BJ (cell line): ENCODE results near the gene MSH5. TPM values are rescaled to one million over a fixed set of nuclear protein-coding genes. Genes with fewer than 3 reads are reported as not detected.

Source experiments
- CTCF ChIA-PET: fragments of 350-600 bp; formaldehyde crosslinking; extraction: SDS; loops from one replicate; lab custom pipeline; 2021; ENCODE audit warnings: antibody characterized with exemption, inconsistent platforms; lab: Yijun Ruan, JAX
- POLR2A ChIA-PET: fragments of 300-600 bp; sonication (Branson Sonifier 250); formaldehyde crosslinking; extraction: SDS; loops from one replicate; lab custom pipeline; 2021; ENCODE audit warnings: antibody characterized with exemption; lab: Charles Lee
- DNase-seq: peaks from one replicate; pipeline ENCODE4 v3.0.0-alpha.2; 2011; ENCODE audit warnings: low read depth
- H3K27me3 ChIP-seq: 2 replicates; pipeline ENCODE4 v1.6.0; 2011; ENCODE audit warnings: low read length; ENCODE audit not compliant: control insufficient read depth, insufficient read depth
- H3K36me3 ChIP-seq: 2 replicates; pipeline ENCODE4 v1.5.1; 2011; ENCODE audit warnings: low read length; ENCODE audit not compliant: control insufficient read depth, insufficient read depth
- H3K4me3 ChIP-seq: 2 replicates; pipeline ENCODE4 v1.5.1; 2011; ENCODE audit warnings: low read depth, mild to moderate bottlenecking, control low read depth, low read length
- polyA minus RNA-seq: library from RNA; depleted of rRNA, polyadenylated mRNA; stranded (reverse); fragments of >200 nt; gene quantifications from 2 replicates; pipeline ENCODE4 v1.2.3, GENCODE V29; 2011; rRNA and poly(A)+ RNA removed
- polyA plus RNA-seq: library from polyadenylated mRNA; depleted of rRNA; stranded (reverse); fragments of >200 nt; gene quantifications from 2 replicates; pipeline ENCODE4 v1.2.3, GENCODE V29; 2011; rRNA removed
- TF ChIP-seq, protein P1 (sequence below): IDR thresholded peaks from 2 replicates; pipeline ENCODE4 v1.5.1; 2011; ENCODE audit warnings: low read depth, mild to moderate bottlenecking, control low read depth, inconsistent platforms, low read length, moderate library complexity; ENCODE audit not compliant: insufficient read depth

MSH5 gene
- polyA plus RNA-seq: 9.2 and 10.7 TPM in 2 replicates
- polyA minus RNA-seq: 8.7 and 11.5 TPM in 2 replicates

DNA sequence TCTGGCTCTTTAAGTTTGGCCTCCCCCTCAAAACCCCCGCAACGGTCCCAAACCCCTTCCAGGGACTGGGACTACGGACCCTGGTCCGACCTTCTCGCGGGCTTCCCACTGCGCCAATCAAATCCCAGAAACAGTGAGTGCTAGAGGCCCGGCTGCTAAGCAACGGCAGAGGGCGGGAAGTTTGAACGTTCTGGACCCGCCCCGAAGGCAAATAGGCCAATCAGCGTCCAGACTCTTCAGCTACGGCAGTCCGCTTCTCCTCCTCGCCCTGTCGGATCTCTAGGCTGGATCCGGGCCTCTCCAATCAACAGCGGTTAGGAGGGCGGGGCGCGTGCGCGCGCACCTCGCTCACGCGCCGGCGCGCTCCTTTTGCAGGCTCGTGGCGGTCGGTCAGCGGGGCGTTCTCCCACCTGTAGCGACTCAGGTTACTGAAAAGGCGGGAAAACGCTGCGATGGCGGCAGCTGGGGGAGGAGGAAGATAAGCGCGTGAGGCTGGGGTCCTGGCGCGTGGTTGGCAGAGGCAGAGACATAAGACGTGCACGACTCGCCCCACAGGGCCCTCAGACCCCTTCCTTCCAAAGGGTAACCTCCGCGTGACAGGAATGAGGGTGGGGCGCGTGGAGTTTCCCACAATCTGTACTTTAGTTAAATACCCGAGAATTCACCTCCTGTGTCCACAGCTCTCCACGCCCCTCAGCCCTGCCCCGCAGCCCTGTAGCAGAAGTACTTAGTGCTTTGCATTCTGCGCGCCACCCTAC, at the start of gene MSH5:
TSS of gene MSH5 (plus strand) at position 367 of the 758 bp plus-strand sequence. CDS start 462 bp downstream, outside the sequence.
- DNase-seq: peak; percentile 98
- POLR2A ChIA-PET: interaction anchor here (0.6 to 1.3 kb wide), 3 partner anchors 10 to 1413 kb away, joined by 3 to 6 read pairs (median 3); partner anchors contain the start of genes DDAH2 and HSPA1B
- TF ChIP-seq, protein P1, sequence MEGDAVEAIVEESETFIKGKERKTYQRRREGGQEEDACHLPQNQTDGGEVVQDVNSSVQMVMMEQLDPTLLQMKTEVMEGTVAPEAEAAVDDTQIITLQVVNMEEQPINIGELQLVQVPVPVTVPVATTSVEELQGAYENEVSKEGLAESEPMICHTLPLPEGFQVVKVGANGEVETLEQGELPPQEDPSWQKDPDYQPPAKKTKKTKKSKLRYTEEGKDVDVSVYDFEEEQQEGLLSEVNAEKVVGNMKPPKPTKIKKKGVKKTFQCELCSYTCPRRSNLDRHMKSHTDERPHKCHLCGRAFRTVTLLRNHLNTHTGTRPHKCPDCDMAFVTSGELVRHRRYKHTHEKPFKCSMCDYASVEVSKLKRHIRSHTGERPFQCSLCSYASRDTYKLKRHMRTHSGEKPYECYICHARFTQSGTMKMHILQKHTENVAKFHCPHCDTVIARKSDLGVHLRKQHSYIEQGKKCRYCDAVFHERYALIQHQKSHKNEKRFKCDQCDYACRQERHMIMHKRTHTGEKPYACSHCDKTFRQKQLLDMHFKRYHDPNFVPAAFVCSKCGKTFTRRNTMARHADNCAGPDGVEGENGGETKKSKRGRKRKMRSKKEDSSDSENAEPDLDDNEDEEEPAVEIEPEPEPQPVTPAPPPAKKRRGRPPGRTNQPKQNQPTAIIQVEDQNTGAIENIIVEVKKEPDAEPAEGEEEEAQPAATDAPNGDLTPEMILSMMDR: no peak
- Histone ChIP-seq H3K36me3 (no peaks in the 10 kb centered on the region), H3K4me3 (peak within 1 kb of the TSS; percentile 75), H3K27me3 (no peaks in the 10 kb centered on the region)
- CTCF ChIA-PET: interaction anchor here (1.0 to 6.5 kb wide), 6 partner anchors 10 to 193 kb away, joined by 3 to 35 read pairs (median 4); partner anchors contain the start of genes ATP6V1G2 and DDAH2

DNA sequence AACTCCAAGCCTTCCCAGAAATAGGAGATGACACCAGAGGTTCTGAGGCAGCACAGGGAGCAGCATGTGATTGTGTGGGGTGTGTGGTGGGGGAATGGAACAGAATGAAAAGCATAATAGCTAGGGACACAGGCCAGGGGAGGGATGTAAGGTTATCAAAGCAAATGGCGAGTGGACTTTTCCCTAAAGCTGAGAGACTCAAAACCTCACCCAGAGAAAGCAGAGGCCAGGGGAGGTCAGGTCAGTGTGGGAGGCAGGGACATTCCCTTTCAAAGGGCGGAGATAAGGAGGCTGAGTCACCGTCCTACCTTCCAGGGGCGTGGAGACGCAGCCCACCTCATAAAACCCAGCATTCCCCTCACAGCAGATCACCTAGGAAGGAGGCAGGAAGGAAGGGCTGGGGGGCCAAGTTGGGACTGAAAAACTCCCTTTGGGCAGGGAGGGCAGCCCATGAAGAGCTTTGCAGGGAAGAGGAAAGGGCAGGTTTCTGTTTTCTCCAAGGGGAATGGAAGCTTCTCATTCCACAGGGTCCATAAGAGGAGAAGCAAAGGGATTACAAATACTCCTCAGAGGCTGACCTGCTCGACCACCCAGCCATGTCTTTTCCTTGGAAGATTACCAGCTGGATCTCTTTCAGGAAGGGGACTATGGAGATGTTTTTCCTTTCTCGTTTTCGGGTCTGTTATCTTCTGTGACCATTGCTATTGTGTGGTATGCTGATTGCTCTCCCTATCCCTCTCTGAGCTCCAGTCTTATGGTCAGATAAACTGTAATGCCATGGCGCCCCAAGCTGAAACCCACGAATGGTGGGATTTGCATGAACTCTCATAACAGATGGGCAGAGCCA, 49.4 kb upstream of the MSH5 start:
- CTCF ChIA-PET: interaction anchor here (0.9 to 2.2 kb wide), 5 partner anchors 9 to 79 kb away, joined by 3 to 12 read pairs (median 6); partner anchors contain the start of genes ABHD16A, DDAH2 and LY6G5C
- POLR2A ChIA-PET: no interaction called here
- H3K36me3 ChIP-seq: peaks cover 49% of the 10 kb centered on the region
- no peak overlapping the region for H3K4me3 ChIP-seq
- TF ChIP-seq, protein P1: no peak
- H3K27me3 ChIP-seq: no peaks in the 10 kb centered on the region
- DNase-seq: no peak

DNA sequence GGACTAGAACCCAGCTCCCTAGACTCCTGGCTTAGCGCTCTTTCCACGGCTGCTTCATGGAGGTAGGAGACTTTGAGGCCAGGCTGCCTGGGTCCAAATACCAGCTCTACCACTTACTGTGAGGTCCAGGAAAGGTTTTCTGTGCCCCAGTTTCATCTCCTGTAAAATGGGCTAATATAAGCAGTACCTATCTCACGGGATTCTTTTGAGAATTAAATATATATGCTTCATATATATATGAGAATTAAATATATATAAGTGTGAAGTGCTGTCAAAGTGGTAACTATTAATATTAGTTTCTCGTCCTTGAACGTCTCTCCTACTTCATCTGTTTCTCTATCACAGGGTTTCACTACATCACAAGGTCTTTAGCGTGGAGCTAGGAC, 48.7 kb upstream of the MSH5 start:
- Histone ChIP-seq H3K36me3 (peaks cover 46% of the 10 kb centered on the region), H3K4me3 (no peak overlapping the region), H3K27me3 (no peaks in the 10 kb centered on the region)
- POLR2A ChIA-PET: no interaction called here
- no peak for DNase-seq
- TF ChIP-seq, protein P1: no peak
- CTCF ChIA-PET: interaction anchor here (1.6 to 2.2 kb wide), 3 partner anchors 10 to 79 kb away, joined by 6 to 12 read pairs (median 8); partner anchors contain the start of genes DDAH2 and LY6G5C

DNA sequence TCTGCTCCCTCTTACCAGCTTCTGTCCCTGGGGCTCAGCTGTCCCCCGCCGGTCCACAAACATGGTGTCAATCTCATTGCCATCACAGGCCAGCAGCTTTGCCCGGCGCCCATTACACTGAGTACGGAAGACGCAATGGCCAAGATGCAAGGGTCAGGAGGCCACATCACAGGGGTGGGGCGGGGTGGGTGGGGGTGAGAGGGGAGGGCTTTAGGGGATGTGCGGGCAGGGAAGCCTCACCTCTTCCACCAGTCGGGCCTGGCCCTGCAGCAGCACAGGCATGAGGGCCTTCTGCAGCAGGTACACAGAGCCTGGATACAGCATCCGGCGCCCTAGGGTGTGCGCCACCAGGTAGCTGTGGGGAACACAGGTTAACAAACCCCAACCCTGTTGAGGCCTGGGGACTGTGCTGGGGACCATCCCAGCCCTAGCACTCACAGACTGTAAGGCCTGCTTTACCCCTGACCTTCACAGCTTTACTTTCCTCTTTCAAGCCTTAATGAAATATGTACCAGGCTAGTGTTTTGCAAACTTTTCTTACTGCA, 48.2 kb upstream of the MSH5 start:
- Histone ChIP-seq H3K4me3 (no peak overlapping the region), H3K36me3 (peaks cover 45% of the 10 kb centered on the region), H3K27me3 (no peaks in the 10 kb centered on the region)
- TF ChIP-seq, protein P1: no peak
- ChIA-PET CTCF (interaction anchor here (1.6 to 2.1 kb wide), 2 partner anchors 10 to 38 kb away, joined by 6 to 12 read pairs; partner anchors contain the start of genes DDAH2 and LY6G5C), POLR2A (no interaction called here)
- DNase-seq: no peak
